Activated CD4-positive, alpha-beta T cell treated with anti-CD3 and anti-CD28 coated beads, Interleukin-2, amount 50 U/mL, for 48 hours (primary cell): ENCODE results near the gene KLF17.

Experiments
- DNase-seq, 2 experiments: peaks; one replicate each; pipeline ENCODE4 v3.0.0-alpha.2; 2020

KLF17 gene, protein sequence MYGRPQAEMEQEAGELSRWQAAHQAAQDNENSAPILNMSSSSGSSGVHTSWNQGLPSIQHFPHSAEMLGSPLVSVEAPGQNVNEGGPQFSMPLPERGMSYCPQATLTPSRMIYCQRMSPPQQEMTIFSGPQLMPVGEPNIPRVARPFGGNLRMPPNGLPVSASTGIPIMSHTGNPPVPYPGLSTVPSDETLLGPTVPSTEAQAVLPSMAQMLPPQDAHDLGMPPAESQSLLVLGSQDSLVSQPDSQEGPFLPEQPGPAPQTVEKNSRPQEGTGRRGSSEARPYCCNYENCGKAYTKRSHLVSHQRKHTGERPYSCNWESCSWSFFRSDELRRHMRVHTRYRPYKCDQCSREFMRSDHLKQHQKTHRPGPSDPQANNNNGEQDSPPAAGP

DNA sequence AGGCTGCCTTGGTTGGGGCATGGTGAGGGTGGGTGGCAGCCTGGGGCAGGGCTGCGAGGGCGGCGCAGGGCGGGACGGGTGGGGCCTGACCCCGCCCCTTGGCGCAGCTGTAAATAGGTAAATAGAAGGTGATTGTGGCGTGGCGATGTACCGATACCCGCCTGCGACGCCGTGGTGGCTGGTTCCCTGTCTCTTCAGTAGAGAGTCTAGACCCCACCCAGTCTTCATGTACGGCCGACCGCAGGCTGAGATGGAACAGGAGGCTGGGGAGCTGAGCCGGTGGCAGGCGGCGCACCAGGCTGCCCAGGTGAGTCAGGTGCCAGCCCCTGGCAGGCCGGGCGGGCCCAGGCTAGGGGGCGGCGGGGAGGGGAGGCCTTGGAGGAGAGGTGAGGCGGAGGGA, at the start of gene KLF17:
TSS of gene KLF17 (plus strand) at position 140 of the 400 bp plus-strand sequence. CDS start at position 227, 87 bp downstream.
- no peak for DNase-seq

DNA sequence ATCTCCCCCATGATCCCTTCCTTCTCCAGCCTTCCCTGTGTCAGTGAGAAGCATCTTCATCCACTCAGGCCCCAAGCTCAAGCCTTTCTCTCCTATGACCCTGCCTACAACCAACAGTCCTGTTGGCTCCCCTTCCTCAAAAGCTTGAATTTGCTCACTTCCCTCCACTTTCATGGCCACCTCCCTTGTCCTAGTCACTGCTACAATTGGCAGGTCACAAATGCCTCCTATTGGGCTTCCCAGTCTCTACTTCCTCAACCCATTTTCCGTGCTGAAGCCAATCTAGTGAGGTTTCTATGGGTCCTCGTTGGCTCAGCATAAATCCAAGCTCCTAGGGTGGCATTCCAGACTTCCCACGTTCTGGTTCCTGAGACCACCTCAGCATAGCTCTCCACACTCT, 47.2 kb upstream of the KLF17 start:
- no peak for DNase-seq

DNA sequence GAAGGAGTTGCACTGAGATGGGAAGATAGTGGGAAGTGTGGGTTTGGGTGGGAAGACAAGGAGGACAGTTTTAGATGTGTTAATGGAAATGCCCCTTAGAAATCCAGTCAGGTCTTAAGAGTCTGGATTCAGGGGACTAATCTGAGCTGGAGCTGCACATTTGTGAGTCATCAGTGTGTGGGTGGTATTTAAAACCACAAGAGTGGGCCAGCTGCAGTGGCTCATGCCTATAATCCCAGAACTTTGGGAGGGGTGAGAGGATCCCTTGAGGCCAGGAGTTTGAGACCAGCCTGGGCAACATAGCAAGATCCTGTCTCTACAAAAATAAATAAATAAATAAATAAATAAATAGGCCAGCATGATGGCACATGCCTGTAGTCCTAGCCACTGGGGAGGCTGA, 46.4 kb upstream of the KLF17 start:
- DNase-seq, result no peak

DNA sequence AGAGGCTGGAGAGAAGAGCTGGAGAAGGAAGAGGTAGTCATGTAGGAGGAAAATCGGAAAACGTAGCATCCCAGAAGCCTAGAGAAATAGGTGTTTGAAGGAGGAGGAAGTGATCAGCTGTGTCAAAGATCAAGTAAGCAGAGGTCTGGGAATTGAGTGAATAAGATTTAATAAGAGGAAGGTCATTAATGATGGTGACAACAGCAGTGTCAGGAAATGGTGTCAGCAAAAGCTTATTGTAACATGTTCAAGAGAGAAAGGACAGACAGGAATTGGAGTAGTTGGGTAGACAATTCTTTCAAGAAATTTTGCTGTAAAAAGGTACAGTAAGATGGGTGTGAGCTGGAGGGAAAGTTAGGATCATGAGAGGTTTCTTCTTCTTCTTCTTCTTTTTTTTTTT, 45.8 kb upstream of the KLF17 start:
- DNase-seq, result no peak

DNA sequence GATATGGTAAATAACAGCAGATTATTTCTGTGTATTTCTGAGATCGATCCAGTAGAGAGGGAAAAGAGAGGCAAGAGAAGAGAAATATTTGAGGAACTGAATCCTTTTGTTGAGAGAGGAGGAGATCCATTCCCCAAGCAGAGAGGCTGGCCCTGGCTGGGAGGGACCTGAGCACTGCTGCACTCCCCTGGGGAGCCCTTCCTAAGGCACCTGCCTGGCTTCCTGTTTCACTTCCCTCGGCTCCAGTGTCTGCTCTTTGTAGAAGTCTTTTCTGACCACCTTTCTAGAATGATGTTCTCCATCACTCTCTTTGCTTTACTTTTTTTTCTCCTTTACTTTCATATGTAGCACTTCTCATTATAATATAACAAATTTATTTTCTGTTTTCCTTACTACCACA, 45.1 kb upstream of the KLF17 start:
- no peak for DNase-seq

DNA sequence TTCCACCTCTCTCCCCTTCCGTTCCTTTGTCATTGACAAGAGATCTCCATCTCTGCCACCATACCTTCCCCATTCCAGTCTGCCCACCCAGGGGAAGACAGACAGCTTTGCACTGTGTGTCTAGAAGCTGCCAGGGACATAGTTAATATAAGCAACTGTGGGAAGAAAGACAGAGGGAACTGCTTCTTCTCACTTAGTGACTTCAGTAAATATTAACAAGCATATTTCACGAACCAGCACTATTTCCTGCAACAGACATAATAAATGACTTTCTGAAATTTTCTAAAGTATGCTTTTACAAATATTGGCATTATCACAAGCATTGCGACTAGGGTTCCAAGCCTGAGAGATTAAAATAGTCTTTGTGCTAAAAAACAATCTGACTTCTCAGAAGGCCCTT, 44.2 kb upstream of the KLF17 start:
- DNase-seq, result no peak

DNA sequence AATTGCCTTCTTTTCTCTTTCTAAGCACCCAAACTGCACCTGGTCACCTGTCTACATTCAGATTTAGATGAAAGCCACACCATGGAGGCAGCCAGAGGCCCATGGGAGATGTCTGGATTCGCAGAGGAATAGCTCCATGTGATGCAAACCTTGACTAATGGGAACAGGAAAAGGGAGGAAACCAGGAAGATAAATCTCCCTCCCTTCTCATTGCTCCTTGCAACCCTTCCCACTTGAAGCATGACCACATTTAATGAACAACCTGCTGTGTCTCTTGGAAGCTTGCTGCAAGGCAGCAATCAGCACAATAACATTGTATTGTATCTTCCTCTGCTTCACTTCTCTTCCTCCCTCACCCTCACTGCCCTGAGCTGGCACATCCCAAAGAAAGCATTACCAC, 42.6 kb upstream of the KLF17 start:
- DNase-seq, result no peak

DNA sequence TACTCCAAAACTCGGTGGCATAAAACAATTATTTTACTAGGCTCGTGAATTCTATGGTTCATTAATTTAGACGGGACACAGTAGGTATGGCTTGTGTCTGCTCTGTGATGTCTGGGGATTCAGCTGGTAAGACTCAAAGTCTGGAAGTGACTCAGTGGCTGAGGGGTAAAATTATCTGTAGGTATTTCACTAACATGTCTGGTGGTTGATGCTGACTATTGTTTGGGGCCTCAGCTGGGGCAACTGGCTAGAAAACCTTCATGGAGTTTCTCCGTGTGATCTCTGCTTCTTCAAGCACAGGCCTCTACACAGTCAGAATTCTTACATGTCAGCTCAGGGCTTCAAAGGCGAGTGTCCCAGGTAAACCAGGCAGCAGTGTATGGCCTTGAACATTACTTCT, 41.2 kb upstream of the KLF17 start:
- no peak for DNase-seq

DNA sequence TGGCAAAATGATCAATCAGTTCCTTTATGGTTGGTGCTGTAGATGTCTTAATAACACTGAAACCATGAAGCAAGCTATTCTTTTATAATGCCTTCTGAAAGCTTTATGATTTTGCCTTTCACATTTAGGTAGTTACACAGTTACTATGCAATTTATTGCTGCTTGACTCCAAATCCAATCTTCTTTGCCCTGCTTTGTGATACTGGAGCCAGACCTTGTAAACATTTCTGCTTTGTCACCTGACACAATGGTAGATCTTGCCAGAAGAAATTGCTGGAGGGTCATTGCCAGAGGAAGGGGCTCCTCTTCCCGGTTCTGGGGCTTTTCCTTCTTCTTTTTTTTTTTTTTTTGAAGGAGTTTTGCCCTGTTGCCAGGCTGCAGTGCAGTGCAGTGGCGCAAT, 40.5 kb upstream of the KLF17 start:
- DNase-seq, result no peak

DNA sequence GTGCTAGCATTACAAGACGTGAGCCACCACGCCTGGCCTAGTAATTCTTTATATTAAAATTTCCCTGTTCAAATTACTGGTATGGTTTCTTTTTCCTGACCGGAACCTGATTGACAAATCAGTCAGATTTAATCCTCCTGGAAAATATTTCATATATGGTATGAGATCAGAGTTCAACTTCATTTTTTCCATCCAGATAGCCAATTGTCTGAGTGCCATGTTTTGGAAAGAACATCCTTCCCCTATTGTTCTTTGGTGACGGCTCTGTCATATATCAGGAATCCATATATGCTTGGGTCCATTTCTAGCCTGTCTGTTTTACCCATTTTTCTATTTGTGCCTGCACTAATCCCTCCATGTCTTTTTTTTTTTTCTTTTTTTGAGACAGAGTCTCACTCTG, 39.1 kb upstream of the KLF17 start:
- DNase-seq, result no peak

DNA sequence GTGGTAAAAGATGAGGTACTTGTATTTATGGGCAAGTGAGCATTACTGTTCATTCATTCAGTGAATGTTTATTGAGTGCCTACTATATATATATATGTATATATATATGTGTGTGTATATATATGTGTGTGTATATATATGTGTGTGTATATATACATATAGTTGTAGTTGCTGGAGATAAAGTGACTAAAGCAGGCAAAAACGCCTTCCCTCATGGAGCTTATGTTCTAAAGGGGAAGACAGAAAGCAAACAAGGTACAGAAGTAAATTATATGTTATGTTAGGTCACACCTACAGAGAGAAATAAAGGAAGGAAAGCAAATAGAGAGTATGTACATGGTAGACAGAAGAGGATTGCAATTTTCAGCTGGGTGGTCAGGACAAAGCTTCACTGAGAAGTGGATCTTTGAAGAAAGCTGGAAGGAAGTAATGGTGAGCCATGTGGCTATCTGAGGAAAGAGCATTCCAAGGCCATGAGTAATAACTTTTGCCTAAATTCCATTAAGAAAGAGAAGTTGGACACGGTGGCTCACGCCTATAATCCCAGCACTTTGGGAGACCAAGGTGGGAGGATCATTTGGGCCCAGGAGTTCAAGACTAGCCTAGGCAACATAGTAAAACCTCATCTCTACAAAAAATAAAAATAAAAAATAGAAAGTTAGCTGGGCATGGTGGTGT, 33.5 kb upstream of the KLF17 start:
- DNase-seq, result no peak

DNA sequence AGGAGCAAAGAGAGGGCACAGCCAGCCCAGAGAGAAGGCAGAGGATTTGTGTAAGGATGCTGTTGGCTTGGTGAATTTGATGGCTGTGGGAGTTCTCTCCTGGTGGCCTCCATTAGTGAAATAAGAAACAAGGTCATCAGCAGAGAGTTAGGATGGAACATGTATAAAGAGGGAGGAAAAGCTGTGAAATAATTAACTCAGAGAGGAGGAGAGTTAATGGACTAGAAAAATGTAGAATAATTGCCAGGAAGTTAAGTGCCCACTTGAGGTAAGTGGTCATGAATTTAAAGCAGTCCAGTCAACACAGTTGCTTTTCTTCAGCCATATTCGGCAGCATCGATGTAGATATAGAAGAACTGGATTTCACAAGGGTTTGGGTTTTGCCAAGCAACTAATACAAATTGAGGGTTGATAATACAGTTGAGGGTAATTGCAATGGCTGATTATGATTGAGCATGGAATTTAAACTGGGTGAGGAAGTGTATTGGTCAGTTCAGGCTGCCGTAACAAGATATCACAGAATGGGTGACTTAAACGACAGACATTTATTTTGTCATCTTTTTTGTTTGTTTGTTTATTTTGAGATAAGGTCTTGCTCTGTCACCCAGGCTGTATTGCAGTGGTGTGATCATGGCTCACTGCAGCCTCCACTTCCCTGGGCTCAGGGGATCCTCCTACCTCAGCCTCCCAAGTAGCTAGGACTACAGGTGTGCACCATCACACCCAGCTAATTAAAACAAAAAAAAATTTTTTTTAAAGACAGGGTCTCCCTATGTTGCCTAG, 31.7 kb upstream of the KLF17 start:
- DNase-seq, result no peak

DNA sequence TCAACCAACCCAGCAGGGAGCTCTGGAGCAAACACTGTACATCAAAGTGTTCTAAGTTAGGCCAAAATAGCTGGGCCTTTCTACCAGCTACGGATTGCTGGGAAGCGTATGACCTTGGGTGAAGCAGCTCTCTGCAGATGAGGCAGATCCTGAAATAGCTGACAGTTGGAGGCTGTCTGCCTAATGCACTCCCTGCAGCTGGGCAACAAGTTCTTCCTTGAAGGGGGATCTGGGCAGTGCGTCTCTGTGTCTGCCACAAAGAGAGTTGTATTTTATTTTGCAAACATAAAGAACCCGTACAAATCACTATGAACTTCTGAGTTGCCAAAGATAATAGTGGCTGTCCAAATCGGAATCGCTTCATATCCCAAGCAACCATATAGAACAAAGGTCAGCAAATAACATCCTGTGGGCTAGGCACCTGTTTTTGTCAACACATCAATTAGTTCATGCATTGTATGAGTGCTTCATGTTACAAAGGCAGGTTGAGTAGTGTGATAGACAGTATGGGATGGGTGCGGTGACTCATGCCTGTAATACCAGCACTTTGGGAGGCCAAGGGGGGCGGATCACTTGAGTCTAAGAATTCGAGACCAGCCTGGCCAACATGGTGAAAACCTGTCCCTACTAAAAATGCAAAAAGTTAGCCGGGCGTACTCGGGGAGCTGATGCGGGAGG, 29.1 kb upstream of the KLF17 start:
- no peak for DNase-seq

DNA sequence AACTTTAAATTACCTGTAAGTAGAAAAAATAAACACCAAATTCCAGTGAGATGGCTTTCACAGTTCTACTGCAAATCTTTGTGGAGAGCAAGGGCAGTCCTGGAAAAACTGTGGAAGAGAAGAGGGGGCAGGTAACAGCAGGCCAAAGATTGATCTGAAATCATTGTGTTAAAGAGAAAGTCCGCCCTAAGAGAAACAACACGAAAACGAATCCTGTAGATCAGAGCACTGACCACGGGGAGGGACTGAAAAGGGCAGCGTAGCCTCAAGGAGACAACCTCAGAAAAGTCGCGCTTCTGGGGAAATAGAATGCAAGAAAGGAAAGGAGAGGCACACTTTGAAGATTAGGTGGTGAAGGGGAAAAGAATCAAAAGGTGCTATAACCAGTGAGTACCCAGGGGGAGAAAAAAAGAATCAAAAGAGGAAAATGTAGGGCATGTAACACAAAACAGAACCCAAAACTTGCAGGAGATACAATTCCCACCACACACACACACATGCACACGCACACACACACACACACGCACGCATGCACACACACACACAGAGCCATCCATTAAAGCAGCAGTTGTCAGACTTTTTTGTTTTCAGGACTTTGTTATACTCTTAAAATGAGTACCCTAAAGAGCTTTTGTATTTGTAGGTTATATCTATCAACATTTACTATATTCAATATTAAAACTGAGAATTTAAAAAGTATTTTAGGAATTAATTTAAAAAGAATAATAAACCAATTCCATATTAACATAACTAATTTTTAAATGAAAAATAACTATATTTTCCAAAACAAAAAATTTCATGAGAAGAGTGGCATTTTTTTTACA, 28.0 kb upstream of the KLF17 start:
- no peak for DNase-seq

DNA sequence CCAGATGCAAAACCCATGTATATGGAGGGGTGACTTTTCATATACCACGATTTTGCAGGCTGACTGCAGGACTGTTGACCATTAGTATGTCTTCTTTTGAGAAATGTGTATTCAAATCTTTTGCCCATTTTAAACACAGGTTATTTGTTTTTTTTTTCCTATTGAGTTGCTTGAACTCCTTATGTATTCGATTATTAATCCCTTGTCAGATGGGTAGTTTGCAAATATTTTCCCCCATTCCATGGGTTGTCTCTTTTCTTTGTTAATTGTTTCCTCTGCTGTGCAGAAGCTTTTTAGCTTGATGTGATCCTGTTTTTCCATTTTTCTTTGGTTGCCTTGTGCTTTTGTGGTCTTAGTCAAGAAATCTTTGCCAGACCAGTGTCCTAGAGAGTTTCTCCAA, 24.6 kb upstream of the KLF17 start:
- no peak for DNase-seq

DNA sequence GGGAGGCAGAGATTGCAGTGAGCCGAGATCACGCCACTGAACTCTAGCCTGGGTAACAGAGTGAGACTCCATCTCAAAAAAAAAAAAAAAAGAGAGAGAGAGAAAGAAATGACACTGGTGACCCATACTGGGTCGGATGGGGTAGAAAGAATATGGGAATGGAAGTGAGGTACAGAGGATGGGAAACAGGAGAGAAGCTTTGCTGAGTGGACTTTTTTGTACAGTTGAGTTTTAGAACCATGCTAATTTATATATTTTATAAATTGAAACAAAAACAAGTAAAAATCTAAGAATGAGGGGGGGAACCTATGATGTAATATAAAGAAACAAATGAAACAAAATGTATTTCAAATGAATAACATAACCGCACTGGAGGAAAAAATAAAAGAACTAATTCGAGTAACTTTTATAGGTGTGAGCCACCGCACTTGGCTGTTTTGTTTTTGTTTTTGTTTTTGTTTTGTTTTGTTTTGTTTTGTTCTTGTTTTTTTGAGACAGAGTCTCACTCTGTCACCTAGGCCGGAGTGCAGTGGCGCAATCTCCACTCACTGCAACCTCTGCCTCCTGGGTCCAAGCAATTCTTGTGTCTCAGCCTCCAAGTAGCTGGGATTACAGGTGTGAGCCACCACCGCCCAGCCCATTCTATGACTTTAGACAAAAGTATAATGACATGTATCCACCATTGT, 18.3 kb upstream of the KLF17 start:
- DNase-seq, result no peak

DNA sequence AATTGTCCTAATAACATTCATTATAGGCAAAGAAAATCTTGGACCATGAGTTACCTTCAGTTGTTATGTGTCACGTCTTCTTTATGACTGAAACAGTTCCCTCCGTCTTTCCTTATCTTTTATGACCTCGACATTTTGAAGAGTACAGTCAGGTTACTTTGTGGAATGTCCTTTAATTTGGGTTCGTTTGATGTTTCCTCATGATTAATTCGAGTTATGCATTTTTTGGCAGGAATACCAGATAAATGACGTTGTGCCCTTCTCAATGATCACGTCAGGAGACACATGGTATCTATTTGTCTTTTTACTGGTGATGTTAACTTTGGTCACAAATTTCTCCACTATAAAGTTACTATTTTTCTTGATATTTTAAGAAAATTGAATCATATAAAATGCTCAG, 17.3 kb upstream of the KLF17 start:
- DNase-seq, result no peak

DNA sequence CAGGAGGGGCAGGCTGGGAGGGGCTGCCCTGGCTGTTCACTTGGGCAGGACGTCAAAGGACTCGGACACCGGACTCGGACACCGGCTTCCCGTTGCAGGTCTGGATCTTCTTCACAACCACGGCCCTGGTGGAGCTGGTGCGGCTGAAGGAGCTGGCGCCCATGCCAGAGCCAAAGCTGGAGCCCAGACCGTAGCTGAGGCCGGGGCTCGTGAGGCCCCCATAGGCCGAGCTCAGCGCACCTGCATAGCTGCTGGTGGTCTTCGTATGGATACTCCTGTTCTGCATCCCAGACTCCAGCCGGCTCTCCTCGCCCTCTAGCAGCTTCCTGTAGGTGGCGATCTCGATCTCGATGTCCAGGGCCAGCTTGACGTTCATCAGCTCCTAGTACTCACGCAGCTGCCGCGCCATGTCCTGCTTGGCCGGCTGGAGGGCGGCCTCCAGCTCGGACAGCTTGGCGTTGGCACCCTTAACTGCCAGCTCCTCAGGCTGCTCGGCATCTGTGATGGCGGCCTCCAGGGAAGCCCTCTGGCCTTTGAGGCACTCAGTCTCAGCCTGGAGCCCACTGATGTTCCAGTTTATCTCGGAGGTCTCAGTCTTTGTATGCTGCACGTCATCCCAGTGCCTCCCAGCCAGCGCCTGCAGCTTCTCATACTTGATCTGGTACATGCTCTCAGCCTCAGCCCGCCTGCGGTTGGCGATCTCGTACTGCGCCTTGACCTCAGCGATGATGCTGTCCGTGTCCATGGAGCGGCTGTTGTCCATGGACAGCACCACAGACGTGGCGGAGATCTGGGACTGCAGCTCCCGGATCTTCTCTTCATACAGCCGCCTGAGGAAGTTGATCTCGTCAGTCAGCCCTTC, 15.1 kb upstream of the KLF17 start:
- DNase-seq, result no peak

DNA sequence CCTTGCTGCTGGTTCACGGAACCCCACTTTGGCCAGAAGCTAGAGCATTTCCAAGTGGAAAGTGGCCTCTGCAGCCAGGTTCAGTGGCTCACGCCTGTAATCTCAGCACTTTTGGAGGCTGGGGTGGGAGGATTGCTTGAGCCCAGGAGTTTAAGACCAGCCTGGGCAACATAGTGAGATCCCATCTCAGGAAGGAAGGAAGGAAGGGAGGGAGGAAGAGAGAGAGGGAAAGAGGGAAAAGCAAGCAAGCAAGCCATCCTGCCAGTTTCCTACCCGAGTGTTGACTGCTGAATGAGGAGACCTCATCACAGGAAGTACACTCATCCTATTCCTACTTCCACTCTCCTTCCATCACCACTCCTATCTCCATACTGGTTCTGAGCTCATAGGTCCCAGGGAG, 12.8 kb upstream of the KLF17 start:
- DNase-seq, result no peak

DNA sequence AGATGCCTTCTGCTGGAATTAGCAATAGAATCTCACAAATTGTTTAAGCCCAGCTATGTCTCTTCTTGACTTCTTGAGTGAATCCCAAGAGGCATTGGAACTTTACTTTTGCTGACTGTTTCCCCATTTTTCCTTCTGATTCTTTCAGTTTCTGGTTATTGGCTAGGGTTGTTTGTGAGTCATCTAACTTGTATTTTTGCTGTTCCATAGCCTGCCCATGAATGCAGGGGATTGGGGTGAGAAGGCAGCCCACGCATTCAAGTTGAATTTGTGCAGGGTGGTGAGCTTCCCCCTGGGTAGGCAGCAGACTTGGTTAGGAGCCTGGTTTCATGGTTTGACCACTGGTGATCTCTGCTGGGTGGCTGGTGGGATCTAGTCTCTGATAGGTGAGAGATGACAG, 10.4 kb upstream of the KLF17 start:
- no peak for DNase-seq

DNA sequence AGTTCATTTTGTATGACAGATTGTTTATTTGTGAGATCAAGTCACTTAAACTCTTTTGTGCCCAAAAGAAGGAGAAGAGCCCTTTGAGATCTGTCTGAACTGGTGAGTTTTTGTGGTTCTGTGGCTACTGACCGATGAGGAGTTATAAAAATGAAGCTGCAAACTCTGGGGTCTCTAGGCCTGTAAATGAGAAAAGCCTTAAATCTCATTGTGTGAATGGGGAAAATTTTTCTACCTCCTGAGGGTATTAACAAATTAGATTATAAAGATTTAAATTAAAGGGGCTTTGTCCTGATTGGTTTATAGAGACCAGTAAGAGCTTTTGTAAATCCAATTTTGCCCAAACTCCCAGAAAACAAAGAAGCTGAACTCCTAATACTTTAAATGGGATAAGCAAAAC, 9.7 kb upstream of the KLF17 start:
- DNase-seq, result no peak
